ENCODE data around the gene S100A5. TPM values are rescaled to one million over a fixed set of nuclear protein-coding genes. Genes with fewer than 3 reads are reported as not detected.
"Not testable (repeated sequence)": the region's sequence is repeated elsewhere in the genome, so short reads cannot be mapped to it uniquely, and the experiment has no call there.

Gene S100A5
- total RNA-seq, 1 experiment from 2014 or later = not detected

- Histone ChIP-seq H3K79me2 (ENCODE audit: low read length) (no peaks in the 10 kb centered on the region), H3K9me2 (replicated peaks; ENCODE audit: insufficient read depth, low read length) (no peaks in the 10 kb centered on the region), H3K36me3 (ENCODE audit: insufficient read depth, low read length) (no peaks in the 10 kb centered on the region), H3K27ac (ENCODE audit: low read length) (no peak overlapping the region), H3K4me2 (ENCODE audit: low read depth, low read length, poor library complexity, severe bottlenecking) (no peak overlapping the region), H3K4me3 (ENCODE audit: low read length) (no peak overlapping the region), H4K20me1 (ENCODE audit: insufficient read depth, low read depth, low read length) (no peaks in the 10 kb centered on the region), H3K9ac (ENCODE audit: low read length) (no peak overlapping the region), H3K9me3 (ENCODE audit: low read length) (no peaks in the 10 kb centered on the region), H3K4me1 (ENCODE audit: low read length) (peaks cover 3% of the 10 kb centered on the region; the same call in 1 of the 2 replicates), H3K27me3 (ENCODE audit: low read length) (no peaks in the 10 kb centered on the region), H2AFZ (ENCODE audit: low read length) (no peak overlapping the region)
- DNase-seq = no peak
Observed at GRCh38 chr1:153563991-153564390, 23.3 kb upstream of the S100A5 start.

GRCh38 chr1:153563483-153563901, 22.8 kb upstream of the S100A5 start:
- H3K4me3 ChIP-seq (ENCODE audit: low read length) = no peak overlapping the region
- H3K4me2 ChIP-seq (ENCODE audit: low read depth, low read length, poor library complexity, severe bottlenecking) = no peak overlapping the region
- H2AFZ ChIP-seq (ENCODE audit: low read length) = no peak overlapping the region
- no peaks in the 10 kb centered on the region for H4K20me1 ChIP-seq (ENCODE audit: insufficient read depth, low read depth, low read length)
- no peaks in the 10 kb centered on the region for H3K27me3 ChIP-seq (ENCODE audit: low read length)
- no peaks in the 10 kb centered on the region for H3K79me2 ChIP-seq (ENCODE audit: low read length)
- no peaks in the 10 kb centered on the region for H3K4me1 ChIP-seq (ENCODE audit: low read length)
- H3K9me2 ChIP-seq (replicated peaks; ENCODE audit: insufficient read depth, low read length) = no peaks in the 10 kb centered on the region
- H3K36me3 ChIP-seq (ENCODE audit: insufficient read depth, low read length) = no peaks in the 10 kb centered on the region
- no peak for DNase-seq
- H3K9me3 ChIP-seq (ENCODE audit: low read length) = no peaks in the 10 kb centered on the region
- no peak overlapping the region for H3K27ac ChIP-seq (ENCODE audit: low read length)
- H3K9ac ChIP-seq (ENCODE audit: low read length) = no peak overlapping the region

- H3K9ac ChIP-seq (ENCODE audit: low read length); H3K4me1 ChIP-seq (ENCODE audit: low read length); H3K4me2 ChIP-seq (ENCODE audit: low read depth, low read length, poor library complexity, severe bottlenecking): not testable (repeated sequence)
Observed at GRCh38 chr1:153562021-153562420, 21.3 kb upstream of the S100A5 start.

GRCh38 chr1:153561466-153561985, 20.8 kb upstream of the S100A5 start:
- no peaks in the 10 kb centered on the region for H3K79me2 ChIP-seq (ENCODE audit: low read length)
- H3K9me3 ChIP-seq (ENCODE audit: low read length) = no peaks in the 10 kb centered on the region
- H3K4me2 ChIP-seq (ENCODE audit: low read depth, low read length, poor library complexity, severe bottlenecking) = no peak overlapping the region
- no peaks in the 10 kb centered on the region for H3K4me1 ChIP-seq (ENCODE audit: low read length)
- no peaks in the 10 kb centered on the region for H4K20me1 ChIP-seq (ENCODE audit: insufficient read depth, low read depth, low read length)
- H3K27ac ChIP-seq (ENCODE audit: low read length) = no peak overlapping the region
- no peaks in the 10 kb centered on the region for H3K36me3 ChIP-seq (ENCODE audit: insufficient read depth, low read length)
- H2AFZ ChIP-seq (ENCODE audit: low read length) = no peak overlapping the region
- H3K4me3 ChIP-seq (ENCODE audit: low read length) = no peak overlapping the region
- no peak overlapping the region for H3K9ac ChIP-seq (ENCODE audit: low read length)
- H3K9me2 ChIP-seq (replicated peaks; ENCODE audit: insufficient read depth, low read length) = no peaks in the 10 kb centered on the region
- H3K27me3 ChIP-seq (ENCODE audit: low read length) = no peaks in the 10 kb centered on the region
- no peak for DNase-seq

More at GRCh38 chr1:153562021-153562420, 21.3 kb upstream of the S100A5 start:
- H3K9me3 ChIP-seq (ENCODE audit: low read length); H3K27me3 ChIP-seq (ENCODE audit: low read length); H3K36me3 ChIP-seq (ENCODE audit: insufficient read depth, low read length); H4K20me1 ChIP-seq (ENCODE audit: insufficient read depth, low read depth, low read length); DNase-seq; H3K9me2 ChIP-seq (replicated peaks; ENCODE audit: insufficient read depth, low read length); H2AFZ ChIP-seq (ENCODE audit: low read length); H3K27ac ChIP-seq (ENCODE audit: low read length); H3K79me2 ChIP-seq (ENCODE audit: low read length); H3K4me3 ChIP-seq (ENCODE audit: low read length): not testable (repeated sequence)

GRCh38 chr1:153560771-153561465, 20.2 kb upstream of the S100A5 start:
- no peak for DNase-seq
- Histone ChIP-seq H3K4me1 (ENCODE audit: low read length) (no peaks in the 10 kb centered on the region), H2AFZ (ENCODE audit: low read length) (no peak overlapping the region), H3K9me3 (ENCODE audit: low read length) (no peaks in the 10 kb centered on the region), H3K79me2 (ENCODE audit: low read length) (no peaks in the 10 kb centered on the region), H3K9me2 (replicated peaks; ENCODE audit: insufficient read depth, low read length) (no peaks in the 10 kb centered on the region), H3K36me3 (ENCODE audit: insufficient read depth, low read length) (no peaks in the 10 kb centered on the region), H3K27ac (ENCODE audit: low read length) (no peak overlapping the region), H3K4me2 (ENCODE audit: low read depth, low read length, poor library complexity, severe bottlenecking) (no peak overlapping the region), H3K9ac (ENCODE audit: low read length) (no peak overlapping the region), H3K27me3 (ENCODE audit: low read length) (no peaks in the 10 kb centered on the region), H3K4me3 (ENCODE audit: low read length) (no peak overlapping the region), H4K20me1 (ENCODE audit: insufficient read depth, low read depth, low read length) (no peaks in the 10 kb centered on the region)

- no peaks in the 10 kb centered on the region for H3K9me3 ChIP-seq (ENCODE audit: low read length)
- DNase-seq = no peak
- H3K27me3 ChIP-seq (ENCODE audit: low read length) = no peaks in the 10 kb centered on the region
- H3K36me3 ChIP-seq (ENCODE audit: insufficient read depth, low read length) = no peaks in the 10 kb centered on the region
- no peaks in the 10 kb centered on the region for H3K79me2 ChIP-seq (ENCODE audit: low read length)
- no peak overlapping the region for H3K27ac ChIP-seq (ENCODE audit: low read length)
- H2AFZ ChIP-seq (ENCODE audit: low read length) = no peak overlapping the region
- no peaks in the 10 kb centered on the region for H3K4me1 ChIP-seq (ENCODE audit: low read length)
- no peak overlapping the region for H3K9ac ChIP-seq (ENCODE audit: low read length)
- H4K20me1 ChIP-seq (ENCODE audit: insufficient read depth, low read depth, low read length) = no peaks in the 10 kb centered on the region
- H3K4me2 ChIP-seq (ENCODE audit: low read depth, low read length, poor library complexity, severe bottlenecking) = no peak overlapping the region
- no peaks in the 10 kb centered on the region for H3K9me2 ChIP-seq (replicated peaks; ENCODE audit: insufficient read depth, low read length)
- no peak overlapping the region for H3K4me3 ChIP-seq (ENCODE audit: low read length)
Observed at GRCh38 chr1:153560241-153560640, 19.5 kb upstream of the S100A5 start.

GRCh38 chr1:153557877-153558276, 17.1 kb upstream of the S100A5 start:
- Histone ChIP-seq H2AFZ (ENCODE audit: low read length) (no peak overlapping the region), H3K27ac (ENCODE audit: low read length) (no peak overlapping the region), H3K4me1 (ENCODE audit: low read length) (no peaks in the 10 kb centered on the region), H3K4me2 (ENCODE audit: low read depth, low read length, poor library complexity, severe bottlenecking) (no peak overlapping the region), H3K9me2 (replicated peaks; ENCODE audit: insufficient read depth, low read length) (no peaks in the 10 kb centered on the region), H3K9me3 (ENCODE audit: low read length) (no peaks in the 10 kb centered on the region), H3K27me3 (ENCODE audit: low read length) (no peaks in the 10 kb centered on the region), H3K36me3 (ENCODE audit: insufficient read depth, low read length) (no peaks in the 10 kb centered on the region), H4K20me1 (ENCODE audit: insufficient read depth, low read depth, low read length) (no peaks in the 10 kb centered on the region), H3K79me2 (ENCODE audit: low read length) (no peaks in the 10 kb centered on the region), H3K9ac (ENCODE audit: low read length) (no peak overlapping the region), H3K4me3 (ENCODE audit: low read length) (no peak overlapping the region)
- no peak for DNase-seq

GRCh38 chr1:153556348-153556747, 15.6 kb upstream of the S100A5 start:
- Histone ChIP-seq H3K4me2 (ENCODE audit: low read depth, low read length, poor library complexity, severe bottlenecking) (no peak overlapping the region), H3K4me1 (ENCODE audit: low read length) (no peaks in the 10 kb centered on the region), H2AFZ (ENCODE audit: low read length) (no peak overlapping the region), H3K79me2 (ENCODE audit: low read length) (no peaks in the 10 kb centered on the region), H4K20me1 (ENCODE audit: insufficient read depth, low read depth, low read length) (no peaks in the 10 kb centered on the region), H3K9me2 (replicated peaks; ENCODE audit: insufficient read depth, low read length) (no peaks in the 10 kb centered on the region), H3K36me3 (ENCODE audit: insufficient read depth, low read length) (no peaks in the 10 kb centered on the region), H3K9me3 (ENCODE audit: low read length) (no peaks in the 10 kb centered on the region), H3K4me3 (ENCODE audit: low read length) (no peak overlapping the region), H3K9ac (ENCODE audit: low read length) (no peak overlapping the region), H3K27ac (ENCODE audit: low read length) (no peak overlapping the region), H3K27me3 (ENCODE audit: low read length) (no peaks in the 10 kb centered on the region)
- no peak for DNase-seq

Data from Karpas-422 (cell line).